Inflammatory macrophage (primary cell): ENCODE data around the gene BTN3A1.
A peak's percentile ranks its signal among the peaks of the same experiment; 100 is the strongest.
"Not testable (repeated sequence)": the region's sequence is repeated elsewhere in the genome, so short reads cannot be mapped to it uniquely, and the experiment has no call there.

Experiments
- DNase-seq, 2 donors: peaks; one replicate each; pipeline ENCODE4 v3.0.0-alpha.2; 2020 to 2022

The BTN3A1 gene

GRCh38 chr6:26415036-26415614 is 13.1 kb downstream of the BTN3A1 start:
- no peak for DNase-seq

- DNase-seq: no peak
These were observed 13.7 kb downstream of the BTN3A1 start for GRCh38 chr6:26415791-26416190.

- DNase-seq: no peak
These were observed 14.2 kb downstream of the BTN3A1 start for GRCh38 chr6:26416288-26416687.

- not testable (repeated sequence) for DNase-seq
These were observed 16.0 kb downstream of the BTN3A1 start for GRCh38 chr6:26418077-26418476.

- DNase-seq: not testable (repeated sequence)
These were observed 16.7 kb downstream of the BTN3A1 start for GRCh38 chr6:26418795-26419194.

- peak in 1 of 2 donors; percentile 33 for DNase-seq
These were observed 18.7 kb downstream of the BTN3A1 start for GRCh38 chr6:26420688-26421171.

GRCh38 chr6:26421259-26422144 is 19.4 kb downstream of the BTN3A1 start:
- DNase-seq: peak; percentile 85 to 86

GRCh38 chr6:26422329-26422728 is 20.3 kb downstream of the BTN3A1 start:
- no peak for DNase-seq

- DNase-seq: no peak
These were observed 24.8 kb downstream of the BTN3A1 start for GRCh38 chr6:26426691-26427450.

GRCh38 chr6:26427451-26427809 is 25.4 kb downstream of the BTN3A1 start:
- no peak for DNase-seq

- no peak for DNase-seq
These were observed 26.1 kb downstream of the BTN3A1 start for GRCh38 chr6:26428206-26428605.

- DNase-seq: no peak
These were observed 28.7 kb downstream of the BTN3A1 start for GRCh38 chr6:26430787-26431186.

GRCh38 chr6:26431258-26432172 is 29.4 kb downstream of the BTN3A1 start:
- DNase-seq: peak; percentile 32 to 42

- peak in 1 of 2 donors; percentile 24 for DNase-seq
These were observed 30.6 kb downstream of the BTN3A1 start for GRCh38 chr6:26432627-26433201.

GRCh38 chr6:26433680-26434079 is 31.6 kb downstream of the BTN3A1 start:
- DNase-seq: not testable (repeated sequence)

GRCh38 chr6:26436018-26436417 is 33.9 kb downstream of the BTN3A1 start:
- no peak for DNase-seq

GRCh38 chr6:26437550-26437949 is 35.5 kb downstream of the BTN3A1 start:
- DNase-seq: no peak

GRCh38 chr6:26438000-26438399 is 35.9 kb downstream of the BTN3A1 start:
- DNase-seq: no peak

GRCh38 chr6:26439151-26440125 is 37.4 kb downstream of the BTN3A1 start:
- no peak for DNase-seq

- no peak for DNase-seq
These were observed 38.9 kb downstream of the BTN3A1 start for GRCh38 chr6:26440977-26441358.

- DNase-seq: no peak
These were observed 39.9 kb downstream of the BTN3A1 start for GRCh38 chr6:26441977-26442376.
